BE2C (cell line): ENCODE results near the gene NRG2.

Experiments
- DNase-seq: peaks from one replicate; pipeline ENCODE4 v3.0.0-alpha.2; 2020
- H3K27me3 ChIP-seq: fragments of 250-450 bp; sonication (Bioruptor Pico); 2 replicates; pipeline ENCODE4 v1.5.1; 2020; ENCODE audit warnings: mild to moderate bottlenecking
- H3K36me3 ChIP-seq: fragments of 250-450 bp; sonication (Bioruptor Pico); 2 replicates; pipeline ENCODE4 v1.5.1; 2020; ENCODE audit warnings: mild to moderate bottlenecking
- H3K4me1 ChIP-seq: fragments of 250-450 bp; sonication (Bioruptor Pico); 2 replicates; pipeline ENCODE4 v1.5.1; 2020
- H3K4me3 ChIP-seq: 2 replicates; pipeline ENCODE4 v1.5.1; 2011; ENCODE audit warnings: low read depth, low read length
- H3K9me3 ChIP-seq: fragments of 250-450 bp; sonication (Bioruptor Pico); 2 replicates; pipeline ENCODE4 v1.5.1; 2020
- TF ChIP-seq, protein P1 (sequence below): IDR thresholded peaks from 2 replicates; pipeline ENCODE4 v1.5.1; 2012; ENCODE audit warnings: mild to moderate bottlenecking, low read depth, low read length

NRG2 gene

DNA sequence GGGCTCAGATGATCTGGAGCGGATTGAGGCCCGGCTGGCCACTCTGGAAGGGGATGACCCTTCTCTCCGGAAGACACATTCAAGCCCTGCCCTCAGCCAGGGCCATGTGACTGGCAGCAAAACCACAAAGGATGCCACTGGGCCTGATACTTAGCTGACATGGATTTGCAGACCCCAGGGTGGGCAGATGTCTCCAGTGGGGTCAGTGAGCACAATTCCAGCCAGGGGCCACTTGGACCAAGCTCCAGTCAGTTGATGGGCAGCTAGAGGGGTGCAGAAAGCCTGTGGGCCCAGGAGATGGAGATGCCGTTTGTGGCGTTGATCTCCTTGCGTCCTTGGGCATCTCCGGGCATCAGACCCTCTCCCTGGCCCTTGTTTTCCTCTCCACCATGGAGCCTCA is 200.8 kb downstream of the NRG2 start:
- no peaks in the 10 kb centered on the region for H3K27me3 ChIP-seq
- H3K4me1 ChIP-seq: no peaks in the 10 kb centered on the region
- H3K4me3 ChIP-seq: no peak overlapping the region
- no peaks in the 10 kb centered on the region for H3K9me3 ChIP-seq
- no peak for DNase-seq
- TF ChIP-seq, protein P1, sequence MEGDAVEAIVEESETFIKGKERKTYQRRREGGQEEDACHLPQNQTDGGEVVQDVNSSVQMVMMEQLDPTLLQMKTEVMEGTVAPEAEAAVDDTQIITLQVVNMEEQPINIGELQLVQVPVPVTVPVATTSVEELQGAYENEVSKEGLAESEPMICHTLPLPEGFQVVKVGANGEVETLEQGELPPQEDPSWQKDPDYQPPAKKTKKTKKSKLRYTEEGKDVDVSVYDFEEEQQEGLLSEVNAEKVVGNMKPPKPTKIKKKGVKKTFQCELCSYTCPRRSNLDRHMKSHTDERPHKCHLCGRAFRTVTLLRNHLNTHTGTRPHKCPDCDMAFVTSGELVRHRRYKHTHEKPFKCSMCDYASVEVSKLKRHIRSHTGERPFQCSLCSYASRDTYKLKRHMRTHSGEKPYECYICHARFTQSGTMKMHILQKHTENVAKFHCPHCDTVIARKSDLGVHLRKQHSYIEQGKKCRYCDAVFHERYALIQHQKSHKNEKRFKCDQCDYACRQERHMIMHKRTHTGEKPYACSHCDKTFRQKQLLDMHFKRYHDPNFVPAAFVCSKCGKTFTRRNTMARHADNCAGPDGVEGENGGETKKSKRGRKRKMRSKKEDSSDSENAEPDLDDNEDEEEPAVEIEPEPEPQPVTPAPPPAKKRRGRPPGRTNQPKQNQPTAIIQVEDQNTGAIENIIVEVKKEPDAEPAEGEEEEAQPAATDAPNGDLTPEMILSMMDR: no peak
- no peaks in the 10 kb centered on the region for H3K36me3 ChIP-seq

DNA sequence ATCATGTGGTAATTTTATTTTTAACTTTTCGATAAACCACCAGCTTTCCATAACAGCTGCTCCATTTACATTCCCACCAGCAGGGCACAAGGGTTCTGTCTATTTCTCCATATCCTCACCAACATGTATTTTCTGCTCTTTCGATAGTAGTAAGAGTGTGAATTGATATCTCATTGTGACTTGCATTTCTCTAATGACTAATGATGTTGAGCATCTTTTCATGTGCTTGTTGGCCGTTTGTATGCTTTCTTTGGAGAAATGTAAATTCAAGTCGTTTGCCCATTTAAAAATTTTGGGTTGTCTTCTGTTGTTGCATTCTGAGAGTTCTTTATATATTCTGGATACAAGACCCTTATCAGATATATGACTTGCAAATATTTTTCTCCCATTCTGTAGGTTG is 201.6 kb downstream of the NRG2 start:
- Histone ChIP-seq H3K4me3 (no peak overlapping the region), H3K4me1 (no peaks in the 10 kb centered on the region), H3K9me3 (no peaks in the 10 kb centered on the region), H3K27me3 (no peaks in the 10 kb centered on the region), H3K36me3 (no peaks in the 10 kb centered on the region)
- TF ChIP-seq, protein P1: peak; percentile 15; the same call in 1 of the 2 replicates
- no peak for DNase-seq

DNA sequence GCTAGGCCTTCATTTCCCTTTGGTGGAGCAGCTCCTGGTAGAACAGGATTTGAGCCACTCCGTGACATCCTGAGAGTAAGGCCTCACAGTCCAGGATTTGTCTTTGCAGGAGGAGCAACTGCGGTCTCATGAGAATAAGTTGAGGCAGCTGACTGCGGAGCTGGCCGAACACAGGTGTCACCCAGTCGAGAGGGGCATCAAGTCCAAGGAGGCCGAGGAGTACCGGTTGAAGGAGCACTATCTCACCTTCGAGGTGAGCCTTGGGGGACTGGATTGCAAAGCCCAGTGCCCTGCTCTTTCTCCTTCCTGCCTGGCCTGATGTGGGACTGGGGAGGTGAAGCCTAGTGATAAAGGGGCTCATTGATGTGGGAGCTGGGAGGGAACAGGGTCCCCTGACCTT is 203.2 kb downstream of the NRG2 start:
- TF ChIP-seq, protein P1: no peak
- Histone ChIP-seq H3K36me3 (no peaks in the 10 kb centered on the region), H3K9me3 (no peaks in the 10 kb centered on the region), H3K4me1 (no peaks in the 10 kb centered on the region), H3K27me3 (no peaks in the 10 kb centered on the region), H3K4me3 (no peak overlapping the region)
- DNase-seq: no peak

DNA sequence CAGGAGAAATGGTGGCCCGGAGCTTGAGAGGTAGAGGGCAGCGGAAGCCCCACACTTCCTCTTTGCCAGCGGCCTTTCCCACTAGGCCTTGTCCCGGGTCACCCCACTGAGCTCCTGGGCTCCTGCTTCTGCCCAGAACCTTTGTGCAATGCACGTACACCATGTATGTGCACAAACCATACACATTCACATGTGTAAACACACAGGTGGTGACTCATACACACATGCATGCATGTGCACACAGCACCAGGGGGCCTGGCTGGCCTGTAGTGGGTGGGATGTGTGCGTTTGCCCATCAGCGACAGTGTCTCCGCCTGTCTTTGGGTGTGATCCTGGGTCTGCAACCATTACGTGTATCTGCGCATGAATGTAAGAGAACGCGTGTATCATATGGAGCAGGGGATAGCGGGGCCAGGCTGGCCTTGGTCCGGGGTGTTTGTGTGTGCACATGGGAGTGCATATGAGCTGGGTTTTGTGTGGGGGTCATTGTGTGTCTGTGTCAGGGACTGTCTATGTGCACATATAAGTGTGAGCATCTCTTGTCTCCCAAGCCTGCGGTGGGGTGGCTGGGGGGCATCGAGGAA is 203.8 kb downstream of the NRG2 start:
- Histone ChIP-seq H3K9me3 (no peaks in the 10 kb centered on the region), H3K4me3 (no peak overlapping the region), H3K4me1 (no peaks in the 10 kb centered on the region), H3K36me3 (no peaks in the 10 kb centered on the region), H3K27me3 (no peaks in the 10 kb centered on the region)
- TF ChIP-seq, protein P1: no peak
- DNase-seq: no peak

DNA sequence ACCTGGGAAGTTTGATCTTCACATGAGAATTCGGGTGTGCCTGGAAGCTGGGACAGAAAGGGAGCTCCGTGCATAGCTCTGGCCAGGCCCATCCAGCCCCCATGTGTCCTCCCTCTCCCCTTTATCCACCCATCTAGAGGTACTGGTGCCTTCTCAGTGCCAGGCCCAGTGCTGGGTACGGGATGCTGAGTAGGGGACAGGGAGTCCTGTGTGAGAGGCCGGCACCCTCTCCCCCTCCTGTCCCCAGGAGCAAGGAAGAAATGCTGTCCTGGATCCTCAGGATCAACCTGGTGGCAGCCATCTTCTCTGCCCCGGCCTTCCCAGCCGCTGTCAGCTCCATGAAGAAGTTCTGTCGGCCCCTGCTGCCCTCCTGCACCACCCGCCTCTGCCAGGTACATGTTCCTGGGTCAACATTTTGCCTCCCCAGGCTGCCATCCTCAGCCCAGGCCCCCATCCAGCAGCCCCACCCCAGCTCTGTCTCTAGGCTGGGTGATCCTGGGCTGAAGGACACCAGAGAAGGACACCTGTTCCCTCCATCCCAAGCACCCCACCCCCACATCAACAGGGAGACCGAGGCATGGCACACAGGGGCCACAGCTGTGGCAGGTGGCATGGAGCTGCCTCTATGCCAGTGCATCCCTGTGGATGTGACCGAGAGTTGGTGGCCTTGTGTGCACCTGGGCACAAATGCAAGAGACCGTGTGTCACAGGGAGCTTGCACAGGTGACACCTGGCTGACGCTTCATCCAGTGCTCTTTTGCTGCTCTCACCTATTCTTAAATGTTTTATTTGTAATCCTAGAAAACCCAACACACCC is 204.5 kb downstream of the NRG2 start:
- TF ChIP-seq, protein P1: no peak
- no peak for DNase-seq
- no peaks in the 10 kb centered on the region for H3K9me3 ChIP-seq
- no peak overlapping the region for H3K4me3 ChIP-seq
- H3K27me3 ChIP-seq: 0 out of 2 replicates have a peak, but pooled peaks cover 1% of the 10 kb centered on the region
- no peaks in the 10 kb centered on the region for H3K4me1 ChIP-seq
- no peaks in the 10 kb centered on the region for H3K36me3 ChIP-seq
